ENCODE data around the gene AEN.

AEN gene

DNA sequence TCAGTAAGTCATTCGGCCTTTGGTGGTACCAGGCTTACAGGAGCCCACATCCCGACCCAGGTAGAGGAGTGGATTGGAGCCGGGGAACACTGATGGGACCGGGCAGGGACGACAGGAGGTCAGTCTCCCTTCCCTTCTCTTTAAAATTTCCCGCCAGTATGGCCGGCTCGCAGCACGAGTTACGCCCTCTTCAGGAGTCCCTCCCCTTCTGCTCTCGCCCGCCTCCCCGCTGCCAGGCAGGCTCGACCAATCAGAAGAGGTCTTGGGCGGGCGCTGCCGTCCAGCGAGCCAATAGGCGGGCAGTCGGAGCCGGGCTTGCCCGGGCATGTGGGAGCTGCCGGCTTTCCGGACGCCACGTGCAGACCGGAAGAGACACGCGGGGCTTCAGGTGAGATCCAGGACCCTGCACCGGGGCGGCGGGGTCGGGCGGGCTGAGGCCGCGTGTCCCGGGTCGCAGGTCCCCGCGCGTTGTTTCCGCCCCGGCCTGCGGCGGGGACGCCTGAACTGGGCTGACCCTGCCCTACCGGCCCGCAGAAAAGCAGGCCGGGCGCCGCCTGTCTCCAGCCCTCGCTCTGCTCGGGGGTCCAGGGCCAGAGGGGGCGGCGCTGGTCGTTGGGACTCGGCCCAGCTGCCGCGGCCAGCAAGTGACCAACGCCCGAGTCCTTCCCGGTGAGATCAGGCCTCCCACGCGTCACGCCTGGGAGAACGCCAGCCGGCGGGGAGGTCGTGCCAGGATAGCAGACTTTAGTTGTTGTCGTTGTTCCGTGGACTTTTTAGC lies at the start of gene AEN:
AEN (plus strand) TSS at position 346 of the 778 bp plus-strand sequence. CDS start 4,870 bp downstream, outside the sequence.
- H3K4me3 ChIP-seq (ENCODE audit: low read length) = peak within 1 kb of the TSS; percentile 78
- TF ChIP-seq, protein P1, sequence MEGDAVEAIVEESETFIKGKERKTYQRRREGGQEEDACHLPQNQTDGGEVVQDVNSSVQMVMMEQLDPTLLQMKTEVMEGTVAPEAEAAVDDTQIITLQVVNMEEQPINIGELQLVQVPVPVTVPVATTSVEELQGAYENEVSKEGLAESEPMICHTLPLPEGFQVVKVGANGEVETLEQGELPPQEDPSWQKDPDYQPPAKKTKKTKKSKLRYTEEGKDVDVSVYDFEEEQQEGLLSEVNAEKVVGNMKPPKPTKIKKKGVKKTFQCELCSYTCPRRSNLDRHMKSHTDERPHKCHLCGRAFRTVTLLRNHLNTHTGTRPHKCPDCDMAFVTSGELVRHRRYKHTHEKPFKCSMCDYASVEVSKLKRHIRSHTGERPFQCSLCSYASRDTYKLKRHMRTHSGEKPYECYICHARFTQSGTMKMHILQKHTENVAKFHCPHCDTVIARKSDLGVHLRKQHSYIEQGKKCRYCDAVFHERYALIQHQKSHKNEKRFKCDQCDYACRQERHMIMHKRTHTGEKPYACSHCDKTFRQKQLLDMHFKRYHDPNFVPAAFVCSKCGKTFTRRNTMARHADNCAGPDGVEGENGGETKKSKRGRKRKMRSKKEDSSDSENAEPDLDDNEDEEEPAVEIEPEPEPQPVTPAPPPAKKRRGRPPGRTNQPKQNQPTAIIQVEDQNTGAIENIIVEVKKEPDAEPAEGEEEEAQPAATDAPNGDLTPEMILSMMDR (conservative IDR thresholded peaks at IDR 0.05; ENCODE audit: low read length) = no peak
- DNase-seq (ENCODE audit: low read depth) = peak; percentile 97

DNA sequence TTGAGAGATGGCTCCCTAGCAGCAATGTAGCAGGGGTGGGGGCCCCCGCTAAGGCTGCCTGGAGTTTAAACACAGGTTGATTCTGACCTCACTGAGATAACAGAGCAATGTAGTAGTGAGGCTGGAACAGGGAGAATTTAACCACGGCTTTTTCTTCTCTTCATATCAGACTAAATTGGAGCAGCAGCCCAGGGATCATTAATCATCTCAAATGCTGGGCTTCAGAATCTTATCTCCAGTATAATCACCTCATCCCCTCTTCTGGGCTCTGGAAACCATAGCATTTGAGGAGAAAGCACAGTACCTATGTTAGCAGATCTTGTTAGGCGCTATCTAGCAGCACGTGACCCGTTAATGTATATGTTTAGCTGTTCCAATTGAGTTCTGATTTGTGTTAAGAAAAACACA lies 49.3 kb upstream of the AEN start:
- no peak overlapping the region for H3K4me3 ChIP-seq (ENCODE audit: low read length)
- DNase-seq (ENCODE audit: low read depth) = no peak
- TF ChIP-seq, protein P1 (conservative IDR thresholded peaks at IDR 0.05; ENCODE audit: low read length) = no peak

DNA sequence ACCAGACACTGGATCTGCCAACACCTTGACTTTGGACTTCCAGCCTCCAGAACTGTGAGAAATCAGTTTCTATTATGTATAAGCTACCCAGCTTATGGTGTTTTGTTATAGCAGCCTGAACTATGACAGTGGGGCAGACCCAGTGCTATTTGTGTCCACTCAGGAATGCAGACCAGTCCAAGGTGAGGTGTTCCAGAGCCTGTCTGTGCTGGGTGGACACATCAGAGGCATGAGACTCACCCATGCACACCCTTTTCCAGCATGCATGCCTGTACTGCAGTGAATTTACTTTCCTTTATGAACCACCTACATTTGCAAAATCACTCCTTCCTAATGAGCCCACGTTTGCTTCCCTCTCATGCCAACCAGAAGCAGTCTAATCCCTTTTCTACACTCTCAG lies 47.1 kb upstream of the AEN start:
- no peak for DNase-seq (ENCODE audit: low read depth)
- H3K4me3 ChIP-seq (ENCODE audit: low read length) = no peak overlapping the region
- TF ChIP-seq, protein P1 (conservative IDR thresholded peaks at IDR 0.05; ENCODE audit: low read length) = no peak

DNA sequence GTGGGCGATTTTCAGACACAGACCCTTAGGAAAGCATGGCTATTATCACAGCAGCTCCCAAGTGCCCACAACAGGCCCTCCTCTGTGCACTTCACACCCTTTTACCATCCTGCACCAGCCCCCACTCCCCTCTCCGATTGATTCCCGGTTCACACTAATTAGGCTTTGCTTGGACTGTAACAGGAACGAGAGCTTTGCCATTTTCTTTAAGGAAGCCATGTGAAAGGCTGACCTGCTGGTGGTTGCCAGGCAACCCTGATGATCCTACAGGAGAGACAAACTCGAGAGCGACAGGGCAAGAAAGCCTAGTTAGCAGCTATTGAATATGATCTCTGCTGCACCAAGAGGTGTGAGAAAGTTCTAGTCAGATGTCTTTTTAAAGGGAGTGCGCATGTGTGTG lies 46.5 kb upstream of the AEN start:
- H3K4me3 ChIP-seq (ENCODE audit: low read length) = no peak overlapping the region
- no peak for DNase-seq (ENCODE audit: low read depth)
- TF ChIP-seq, protein P1 (conservative IDR thresholded peaks at IDR 0.05; ENCODE audit: low read length) = no peak

DNA sequence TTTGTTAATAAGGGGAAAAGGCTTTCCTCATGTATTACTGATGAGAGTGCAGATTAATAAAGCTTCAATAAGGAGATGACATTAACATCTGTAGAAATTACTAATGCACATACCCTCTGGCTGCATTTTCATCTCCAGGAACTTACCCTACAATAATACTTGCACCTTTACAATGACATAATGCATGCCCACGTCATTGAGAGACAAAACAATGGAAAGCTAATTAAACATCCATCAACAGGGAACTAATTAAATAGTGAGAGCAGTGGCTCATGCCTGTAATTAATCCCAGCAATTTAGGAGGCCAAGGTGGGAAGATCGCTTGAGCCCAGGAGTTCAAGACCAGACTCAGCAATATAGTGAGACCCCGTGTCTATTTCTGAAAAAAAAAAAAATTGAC lies 41.8 kb upstream of the AEN start:
- no peak for DNase-seq (ENCODE audit: low read depth)
- H3K4me3 ChIP-seq (ENCODE audit: low read length) = no peak overlapping the region
- TF ChIP-seq, protein P1 (conservative IDR thresholded peaks at IDR 0.05; ENCODE audit: low read length) = no peak

- TF ChIP-seq, protein P1 (conservative IDR thresholded peaks at IDR 0.05; ENCODE audit: low read length) = no peak
- no peak for DNase-seq (ENCODE audit: low read depth)
- H3K4me3 ChIP-seq (ENCODE audit: low read length) = no peak overlapping the region
These were observed 40.6 kb upstream of the AEN start for GRCh38 chr15:88580532-88580931.
